Astrocyte (in vitro differentiated cells and primary cell): ENCODE data around the gene HES1. TPM values are rescaled to one million over a fixed set of nuclear protein-coding genes. Genes with fewer than 3 reads are reported as not detected.
A peak's percentile ranks its signal among the peaks of the same experiment; 100 is the strongest.

ENCODE experiments used
- DNase-seq: peaks from one replicate; pipeline ENCODE4 v3.0.0-alpha.2; 2010; ENCODE audit warnings: low read depth
- FAIRE-seq: peaks from 2 replicates; lab custom pipeline; 2011; peaks lifted over from hg19 to GRCh38; lab: Jason Lieb, UNC
- H2AFZ ChIP-seq: 2 replicates; pipeline ENCODE4 v1.6.0; 2012; ENCODE audit warnings: low read depth, low read length, inconsistent platforms
- H3K27ac ChIP-seq: 2 replicates; pipeline ENCODE4 v1.5.1; 2011; ENCODE audit warnings: low read depth, low read length, inconsistent platforms
- H3K27me3 ChIP-seq: 2 replicates; pipeline ENCODE4 v1.6.0; 2011; ENCODE audit warnings: low read length, inconsistent platforms; ENCODE audit not compliant: insufficient read depth
- H3K36me3 ChIP-seq: 2 replicates; pipeline ENCODE4 v1.5.1; 2011; ENCODE audit warnings: low read length, inconsistent platforms; ENCODE audit not compliant: insufficient read depth
- H3K4me1 ChIP-seq: 2 replicates; pipeline ENCODE4 v1.5.1; 2011; ENCODE audit warnings: low read length, inconsistent platforms; ENCODE audit not compliant: insufficient read depth
- H3K4me2 ChIP-seq: 2 replicates; pipeline ENCODE4 v1.6.0; 2012; ENCODE audit warnings: low read length, inconsistent platforms
- H3K4me3 ChIP-seq: 2 replicates; pipeline ENCODE4 v1.5.1; 2011; ENCODE audit warnings: low read depth, mild to moderate bottlenecking, low read length, inconsistent platforms; ENCODE audit not compliant: insufficient read depth
- H3K79me2 ChIP-seq: 2 replicates; pipeline ENCODE4 v1.6.0; 2012; ENCODE audit warnings: mild to moderate bottlenecking, low read length, inconsistent platforms; ENCODE audit not compliant: insufficient read depth
- H3K9ac ChIP-seq: 2 replicates; pipeline ENCODE4 v1.6.0; 2012; ENCODE audit warnings: mild to moderate bottlenecking, low read length, inconsistent platforms
- H3K9me3 ChIP-seq: 2 replicates; pipeline ENCODE4 v1.5.1; 2012; ENCODE audit warnings: low read depth, mild to moderate bottlenecking, low read length, inconsistent platforms; ENCODE audit not compliant: insufficient read depth
- H4K20me1 ChIP-seq: 2 replicates; pipeline ENCODE4 v1.6.0; 2012; ENCODE audit warnings: low read length, inconsistent platforms; ENCODE audit not compliant: insufficient read depth
- H3K27ac Mint-ChIP-seq: one replicate; pipeline ENCODE4 v1.8.0; 2021; ENCODE audit warnings: mild to moderate bottlenecking, mixed read lengths; ENCODE audit not compliant: unreplicated experiment
- H3K27me3 Mint-ChIP-seq: one replicate; pipeline ENCODE4 v1.8.0; 2021; ENCODE audit warnings: low read depth, mixed read lengths; ENCODE audit not compliant: unreplicated experiment
- H3K36me3 Mint-ChIP-seq: one replicate; pipeline ENCODE4 v1.8.0; 2021; ENCODE audit warnings: low read depth, mixed read lengths; ENCODE audit not compliant: unreplicated experiment
- H3K4me1 Mint-ChIP-seq: one replicate; pipeline ENCODE4 v1.8.0; 2021; ENCODE audit warnings: low read depth, mixed read lengths; ENCODE audit not compliant: unreplicated experiment
- H3K4me3 Mint-ChIP-seq: one replicate; pipeline ENCODE4 v1.8.0; 2021; ENCODE audit warnings: mild to moderate bottlenecking, moderate library complexity, mixed read lengths; ENCODE audit not compliant: unreplicated experiment
- H3K9me3 Mint-ChIP-seq: one replicate; pipeline ENCODE4 v1.8.0; 2021; ENCODE audit warnings: mild to moderate bottlenecking, mixed read lengths; ENCODE audit not compliant: unreplicated experiment
- EZH2 ChIP-seq: IDR thresholded peaks from 2 replicates; pipeline ENCODE4 v1.6.1; 2012; ENCODE audit warnings: mild to moderate bottlenecking, low read length, inconsistent platforms; ENCODE audit not compliant: insufficient read depth
- total RNA-seq: library from RNA; stranded (reverse); gene quantifications from 2 replicates; pipeline ENCODE4 v1.2.1, GENCODE V29; 2021
- TF ChIP-seq, protein P1 (sequence below): IDR thresholded peaks from 2 replicates; pipeline ENCODE4 v1.5.1; 2011; ENCODE audit warnings: low read depth, mild to moderate bottlenecking, inconsistent platforms, low read length, moderate library complexity; ENCODE audit not compliant: insufficient read depth

HES1 gene
- total RNA-seq, 1 donor from 2014 or later, result 46.5 TPM

DNA sequence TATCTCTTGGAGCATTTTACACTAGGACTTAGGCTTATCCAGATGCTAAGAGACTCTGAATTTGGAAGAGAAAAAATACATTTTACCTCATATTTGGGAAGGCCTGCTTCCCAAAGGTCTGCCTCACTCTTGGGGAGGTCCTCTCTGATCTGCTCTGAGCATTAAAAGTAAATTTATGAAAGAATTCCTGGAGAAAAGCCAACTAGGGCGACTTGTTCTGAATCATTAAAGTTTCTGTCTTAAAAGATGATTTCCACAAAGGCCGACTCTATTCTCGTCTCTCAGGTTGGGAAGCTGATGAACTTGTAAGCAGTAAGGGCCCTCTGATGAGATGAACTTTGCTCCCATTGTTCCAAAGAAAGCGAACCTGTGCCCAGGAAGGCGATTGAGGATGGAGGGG, 48.7 kb upstream of the HES1 start:
- no peak overlapping the region for H3K4me3 Mint-ChIP-seq

DNA sequence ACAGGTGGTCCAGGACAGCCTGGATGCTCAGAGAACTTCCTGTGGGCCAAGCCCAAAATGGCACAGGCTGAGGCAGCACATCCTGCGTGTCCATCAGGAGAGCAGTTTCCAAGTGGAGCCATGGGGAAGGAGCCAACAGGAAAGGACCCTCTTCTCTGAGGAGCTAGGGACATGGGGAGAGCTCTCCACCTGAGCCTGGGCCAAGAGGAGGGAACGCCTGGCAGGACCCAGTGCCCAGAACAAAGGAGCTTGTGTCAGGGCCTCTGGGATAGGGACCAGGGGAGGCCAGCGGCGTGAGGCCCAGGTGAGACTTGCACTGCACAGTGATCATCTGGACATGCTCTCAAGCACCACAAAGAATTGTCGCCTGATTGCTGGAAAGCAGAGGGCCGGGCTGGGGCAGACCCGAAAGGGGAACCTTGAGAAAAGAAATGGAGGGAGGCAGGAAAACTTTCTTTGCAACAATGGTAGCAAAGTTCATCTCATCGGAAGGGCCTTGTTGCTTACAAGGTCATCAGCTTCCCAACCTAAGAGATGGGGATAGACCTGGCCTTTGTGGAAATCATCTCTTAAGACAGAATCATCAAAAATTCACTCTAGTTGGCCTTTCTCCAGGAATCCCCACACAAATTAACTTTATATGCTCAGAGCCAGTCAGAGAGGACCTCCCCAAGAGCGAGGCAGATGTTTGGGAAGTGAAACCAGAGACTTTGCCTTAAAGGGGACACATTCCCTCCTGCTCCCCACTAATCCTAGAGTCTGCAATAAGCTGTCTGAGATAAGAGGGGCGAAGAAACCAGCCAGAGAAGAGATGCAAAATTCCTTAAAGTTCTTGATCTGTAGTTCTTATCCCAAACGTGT, 47.7 kb upstream of the HES1 start:
- H3K4me3 Mint-ChIP-seq, result no peak overlapping the region
- H4K20me1 ChIP-seq, result no peaks in the 10 kb centered on the region
- peaks cover 33% of the 10 kb centered on the region for H3K27me3 Mint-ChIP-seq
- peaks cover 3% of the 10 kb centered on the region for H3K9me3 Mint-ChIP-seq
- H3K9ac ChIP-seq, result no peak overlapping the region
- H3K27ac ChIP-seq, result no peak overlapping the region
- no peak for TF ChIP-seq EZH2
- TF ChIP-seq, protein P1, sequence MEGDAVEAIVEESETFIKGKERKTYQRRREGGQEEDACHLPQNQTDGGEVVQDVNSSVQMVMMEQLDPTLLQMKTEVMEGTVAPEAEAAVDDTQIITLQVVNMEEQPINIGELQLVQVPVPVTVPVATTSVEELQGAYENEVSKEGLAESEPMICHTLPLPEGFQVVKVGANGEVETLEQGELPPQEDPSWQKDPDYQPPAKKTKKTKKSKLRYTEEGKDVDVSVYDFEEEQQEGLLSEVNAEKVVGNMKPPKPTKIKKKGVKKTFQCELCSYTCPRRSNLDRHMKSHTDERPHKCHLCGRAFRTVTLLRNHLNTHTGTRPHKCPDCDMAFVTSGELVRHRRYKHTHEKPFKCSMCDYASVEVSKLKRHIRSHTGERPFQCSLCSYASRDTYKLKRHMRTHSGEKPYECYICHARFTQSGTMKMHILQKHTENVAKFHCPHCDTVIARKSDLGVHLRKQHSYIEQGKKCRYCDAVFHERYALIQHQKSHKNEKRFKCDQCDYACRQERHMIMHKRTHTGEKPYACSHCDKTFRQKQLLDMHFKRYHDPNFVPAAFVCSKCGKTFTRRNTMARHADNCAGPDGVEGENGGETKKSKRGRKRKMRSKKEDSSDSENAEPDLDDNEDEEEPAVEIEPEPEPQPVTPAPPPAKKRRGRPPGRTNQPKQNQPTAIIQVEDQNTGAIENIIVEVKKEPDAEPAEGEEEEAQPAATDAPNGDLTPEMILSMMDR, result no peak
- H3K4me3 ChIP-seq, result no peak overlapping the region
- H3K36me3 ChIP-seq, result no peaks in the 10 kb centered on the region
- no peak for FAIRE-seq
- H2AFZ ChIP-seq, result no peak overlapping the region
- no peaks in the 10 kb centered on the region for H3K79me2 ChIP-seq
- DNase-seq, result no peak
- no peaks in the 10 kb centered on the region for H3K36me3 Mint-ChIP-seq
- H3K27me3 ChIP-seq, result no peaks in the 10 kb centered on the region
- peaks cover 43% of the 10 kb centered on the region for H3K4me1 Mint-ChIP-seq
- peak overlapping the region; percentile 79 for H3K27ac Mint-ChIP-seq
- H3K4me2 ChIP-seq, result no peak overlapping the region
- peaks cover 55% of the 10 kb centered on the region for H3K4me1 ChIP-seq
- no peaks in the 10 kb centered on the region for H3K9me3 ChIP-seq

More for the DNA sequence above, 48.7 kb upstream of the HES1 start:
- DNase-seq (no peak), FAIRE-seq (no peak)
- peak overlapping the region; percentile 28 for H3K4me2 ChIP-seq
- no peaks in the 10 kb centered on the region for H3K36me3 ChIP-seq
- TF ChIP-seq, protein P1, result no peak
- TF ChIP-seq EZH2, result no peak
- no peak overlapping the region for H3K4me3 ChIP-seq
- no peaks in the 10 kb centered on the region for H3K9me3 ChIP-seq
- H3K9ac ChIP-seq, result peak overlapping the region; percentile 23
- H3K9me3 Mint-ChIP-seq, result peaks cover 3% of the 10 kb centered on the region
- H3K79me2 ChIP-seq, result no peaks in the 10 kb centered on the region
- peak overlapping the region; percentile 39 for H3K27ac ChIP-seq
- H2AFZ ChIP-seq, result no peak overlapping the region
- H3K27me3 ChIP-seq, result no peaks in the 10 kb centered on the region
- H3K4me1 Mint-ChIP-seq, result peaks cover 51% of the 10 kb centered on the region
- peaks cover 32% of the 10 kb centered on the region for H3K27me3 Mint-ChIP-seq
- H3K4me1 ChIP-seq, result peaks cover 62% of the 10 kb centered on the region
- H3K27ac Mint-ChIP-seq, result peak overlapping the region; percentile 86
- H4K20me1 ChIP-seq, result no peaks in the 10 kb centered on the region
- H3K36me3 Mint-ChIP-seq, result no peaks in the 10 kb centered on the region
